Suprapubic skin (tissue), 4 donors: ENCODE data around the gene NHLRC4. TPM values are rescaled to one million over a fixed set of nuclear protein-coding genes. Genes with fewer than 3 reads are reported as not detected.

Experiments
- DNase-seq, 2 donors: peaks; one replicate each; pipeline ENCODE4 v3.0.0-alpha.2; 2019; ENCODE audit warnings: low spot score in 2 of 2
- H3K27ac ChIP-seq: fragments of 200-600 bp; sonication (generic); one replicate; pipeline ENCODE4 v1.5.1; 2019
- H3K27me3 ChIP-seq: fragments of 200-600 bp; sonication (generic); one replicate; pipeline ENCODE4 v1.5.1; 2019
- H3K36me3 ChIP-seq: fragments of 200-600 bp; sonication (generic); one replicate; pipeline ENCODE4 v1.5.1; 2019
- H3K4me1 ChIP-seq: fragments of 200-600 bp; sonication (generic); one replicate; pipeline ENCODE4 v1.5.1; 2019
- H3K4me3 ChIP-seq: fragments of 200-600 bp; sonication (generic); one replicate; pipeline ENCODE4 v1.5.1; 2019; ENCODE audit warnings: mild to moderate bottlenecking
- H3K9me3 ChIP-seq: fragments of 200-600 bp; sonication (generic); one replicate; pipeline ENCODE4 v1.5.1; 2019
- EP300 ChIP-seq: sonication (generic); formaldehyde crosslinking; IDR thresholded peaks from one replicate; pipeline ENCODE4 v1.6.1; 2017; ENCODE audit warnings: antibody characterized with exemption
- POLR2A ChIP-seq, 2 donors: fragments of 450-650 bp; IDR thresholded peaks; one replicate each; pipeline ENCODE4 v1.6.1; 2017; ENCODE audit warnings: antibody characterized with exemption in 2 of 2, mild to moderate bottlenecking in 2 of 2, moderate library complexity in 2 of 2
- POLR2AphosphoS5 ChIP-seq, 3 donors: sonication (generic); formaldehyde crosslinking; IDR thresholded peaks; one replicate each; pipeline ENCODE4 v1.6.1; 2017; ENCODE audit warnings: antibody characterized with exemption in 3 of 3
- WGBS: methylation state at CpG from one replicate; pipeline ENCODE4 v1.1.5; 2018; 5-methylcytosine and 5-hydroxymethylcytosine counted together
- total RNA-seq, 4 donors: library from RNA; depleted of rRNA; stranded (reverse); fragments of >200 nt; gene quantifications; one replicate each; pipeline ENCODE4 v1.1.0, GENCODE V29; 2016
- TF ChIP-seq, protein P1 (sequence below), 2 donors: fragments of 200-600 bp in 1 of 2; fragments of 450-650 bp in 1 of 2; sonication (generic) in 1 of 2; IDR thresholded peaks; one replicate each; pipeline ENCODE4 v1.5.1; 2016 to 2019; ENCODE audit warnings: antibody characterized with exemption in 2 of 2, mild to moderate bottlenecking in 1 of 2, moderate library complexity in 1 of 2

NHLRC4 gene
- total RNA-seq, 4 donors from 2014 or later: 0.29 to 0.79 (median 0.35) TPM

- WGBS: 67% methylated on average over 18 of the region's 43 CpGs
- Histone ChIP-seq H3K4me3 (no peak overlapping the region), H3K27ac (no peak overlapping the region), H3K36me3 (no peaks in the 10 kb centered on the region), H3K27me3 (peaks cover 49% of the 10 kb centered on the region), H3K4me1 (peaks cover 44% of the 10 kb centered on the region), H3K9me3 (no peaks in the 10 kb centered on the region)
- no peak for DNase-seq
- no peak for TF ChIP-seq EP300
- TF ChIP-seq POLR2A (IDR thresholded peaks at IDR 0.05): no peak
- TF ChIP-seq, protein P1, sequence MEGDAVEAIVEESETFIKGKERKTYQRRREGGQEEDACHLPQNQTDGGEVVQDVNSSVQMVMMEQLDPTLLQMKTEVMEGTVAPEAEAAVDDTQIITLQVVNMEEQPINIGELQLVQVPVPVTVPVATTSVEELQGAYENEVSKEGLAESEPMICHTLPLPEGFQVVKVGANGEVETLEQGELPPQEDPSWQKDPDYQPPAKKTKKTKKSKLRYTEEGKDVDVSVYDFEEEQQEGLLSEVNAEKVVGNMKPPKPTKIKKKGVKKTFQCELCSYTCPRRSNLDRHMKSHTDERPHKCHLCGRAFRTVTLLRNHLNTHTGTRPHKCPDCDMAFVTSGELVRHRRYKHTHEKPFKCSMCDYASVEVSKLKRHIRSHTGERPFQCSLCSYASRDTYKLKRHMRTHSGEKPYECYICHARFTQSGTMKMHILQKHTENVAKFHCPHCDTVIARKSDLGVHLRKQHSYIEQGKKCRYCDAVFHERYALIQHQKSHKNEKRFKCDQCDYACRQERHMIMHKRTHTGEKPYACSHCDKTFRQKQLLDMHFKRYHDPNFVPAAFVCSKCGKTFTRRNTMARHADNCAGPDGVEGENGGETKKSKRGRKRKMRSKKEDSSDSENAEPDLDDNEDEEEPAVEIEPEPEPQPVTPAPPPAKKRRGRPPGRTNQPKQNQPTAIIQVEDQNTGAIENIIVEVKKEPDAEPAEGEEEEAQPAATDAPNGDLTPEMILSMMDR (IDR thresholded peaks at IDR 0.05): no peak
- no peak for TF ChIP-seq POLR2AphosphoS5 (IDR thresholded peaks at IDR 0.05)
These were observed 4.6 kb upstream of the NHLRC4 start for GRCh38 chr16:561957-562938.

DNA sequence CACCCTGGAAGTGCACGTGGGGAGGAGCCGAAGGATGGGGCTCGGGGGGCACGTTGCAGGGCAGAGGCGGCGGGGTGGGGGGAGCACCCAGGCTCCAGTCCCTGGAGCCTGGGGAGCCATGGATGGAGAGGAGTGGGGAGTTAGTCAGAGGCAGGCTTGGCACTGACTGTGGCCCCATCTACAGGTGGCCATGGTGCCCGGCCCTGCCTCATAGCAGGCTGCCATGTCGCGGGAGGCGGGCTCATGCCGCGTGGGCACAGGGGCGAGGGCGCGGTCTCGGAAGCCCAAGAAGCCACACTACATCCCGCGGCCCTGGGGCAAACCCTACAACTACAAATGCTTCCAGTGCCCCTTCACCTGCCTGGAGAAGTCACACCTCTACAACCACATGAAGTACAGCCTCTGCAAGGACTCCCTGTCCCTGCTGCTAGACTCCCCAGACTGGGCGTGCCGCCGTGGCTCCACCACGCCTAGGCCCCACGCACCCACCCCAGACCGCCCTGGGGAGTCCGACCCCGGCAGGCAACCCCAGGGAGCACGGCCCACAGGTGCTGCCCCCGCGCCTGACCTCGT, 3.6 kb upstream of the NHLRC4 start:
- WGBS: 74% methylated on average over 18 of the region's 30 CpGs
- Histone ChIP-seq H3K4me1 (peaks cover 53% of the 10 kb centered on the region), H3K27me3 (peaks cover 45% of the 10 kb centered on the region), H3K36me3 (no peaks in the 10 kb centered on the region), H3K27ac (no peak overlapping the region), H3K4me3 (no peak overlapping the region), H3K9me3 (no peaks in the 10 kb centered on the region)
- DNase-seq: no peak
- TF ChIP-seq POLR2A (IDR thresholded peaks at IDR 0.05): no peak

DNA sequence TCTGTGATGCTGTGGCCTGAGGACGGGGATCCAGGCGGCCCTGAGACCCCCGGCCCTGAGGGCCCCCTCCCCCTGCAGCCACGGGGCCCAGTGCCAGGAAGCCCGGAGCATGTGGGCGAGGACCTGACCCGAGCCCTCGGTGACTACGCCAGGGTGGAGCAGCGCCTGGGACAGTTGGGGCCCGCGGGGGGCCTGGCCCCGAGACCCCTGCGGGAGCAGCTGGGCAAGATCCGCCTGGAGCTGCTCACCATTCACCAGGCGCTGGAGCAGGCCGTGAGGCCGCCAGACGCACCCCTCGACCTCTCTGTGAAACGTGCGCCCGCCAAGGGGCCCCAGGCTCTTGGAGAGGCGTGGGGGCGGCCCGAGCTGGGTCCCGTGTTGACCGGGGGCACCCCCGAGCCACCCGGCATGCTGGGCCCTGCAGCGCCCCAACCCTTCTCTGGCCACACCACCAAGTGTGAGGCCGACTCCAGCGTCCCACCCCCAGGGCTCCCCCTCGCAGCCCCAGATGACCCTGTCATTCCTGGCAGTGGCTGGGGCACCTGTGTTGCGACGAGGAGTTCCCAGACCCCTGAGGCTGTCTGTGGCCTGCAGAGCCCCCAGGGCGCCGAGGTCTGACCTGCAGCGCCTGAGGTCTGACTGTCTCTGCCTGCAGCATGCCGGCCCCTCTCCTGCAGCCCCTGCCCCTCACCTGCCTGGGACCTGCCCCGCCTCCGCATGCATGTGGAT, 2.0 kb upstream of the NHLRC4 start:
- Histone ChIP-seq H3K9me3 (no peaks in the 10 kb centered on the region), H3K27ac (no peak overlapping the region), H3K4me3 (no peak overlapping the region), H3K36me3 (no peaks in the 10 kb centered on the region), H3K4me1 (peaks cover 55% of the 10 kb centered on the region), H3K27me3 (peaks cover 28% of the 10 kb centered on the region)
- DNase-seq: no peak
- TF ChIP-seq, protein P1 (IDR thresholded peaks at IDR 0.05): no peak
- no peak for TF ChIP-seq EP300
- no peak for TF ChIP-seq POLR2AphosphoS5 (IDR thresholded peaks at IDR 0.05)
- no peak for TF ChIP-seq POLR2A (IDR thresholded peaks at IDR 0.05)
- WGBS: no CpG with 5 or more reads among the region's 42 CpGs

- no peaks in the 10 kb centered on the region for H3K9me3 ChIP-seq
- TF ChIP-seq EP300 (no peak), POLR2AphosphoS5 (IDR thresholded peaks at IDR 0.05) (no peak), POLR2A (IDR thresholded peaks at IDR 0.05) (no peak)
- TF ChIP-seq, protein P1 (IDR thresholded peaks at IDR 0.05): no peak
- H3K4me1 ChIP-seq: peaks cover 51% of the 10 kb centered on the region
- H3K4me3 ChIP-seq: no peak overlapping the region
- no peak overlapping the region for H3K27ac ChIP-seq
- no peaks in the 10 kb centered on the region for H3K36me3 ChIP-seq
- DNase-seq: no peak
- 71% methylated on average over 19 of the region's 35 CpGs for WGBS
- peaks cover 20% of the 10 kb centered on the region for H3K27me3 ChIP-seq
These were observed 1.1 kb upstream of the NHLRC4 start for GRCh38 chr16:565419-566330.
